Measurements from ENCODE around the gene TADA2A.
"Not testable (repeated sequence)": the region's sequence is repeated elsewhere in the genome, so short reads cannot be mapped to it uniquely, and the experiment has no call there.

TADA2A gene

GRCh38 chr17:37405522-37405921 is 1.2 kb upstream of the TADA2A start:
- DNase-seq: not testable (repeated sequence)

- no peak for DNase-seq
Measured at GRCh38 chr17:37405955-37406634, 591 bp upstream of the TADA2A start.

GRCh38 chr17:37408145-37408479 is 1.4 kb downstream of the TADA2A start:
- DNase-seq: not testable (repeated sequence)

GRCh38 chr17:37410357-37410756 is 3.7 kb downstream of the TADA2A start:
- DNase-seq: no peak

GRCh38 chr17:37413875-37414519 is 7.3 kb downstream of the TADA2A start:
- DNase-seq: no peak

GRCh38 chr17:37417852-37418251 is 11.2 kb downstream of the TADA2A start:
- DNase-seq: no peak

- DNase-seq: no peak
Measured at GRCh38 chr17:37422971-37423625, 16.4 kb downstream of the TADA2A start.

GRCh38 chr17:37425268-37425667 is 18.6 kb downstream of the TADA2A start:
- no peak for DNase-seq

- no peak for DNase-seq
Measured at GRCh38 chr17:37429039-37429438, 22.4 kb downstream of the TADA2A start.

GRCh38 chr17:37429453-37429852 is 22.8 kb downstream of the TADA2A start:
- DNase-seq: no peak

- DNase-seq: no peak
Measured at GRCh38 chr17:37430051-37430627, 23.5 kb downstream of the TADA2A start.

GRCh38 chr17:37432671-37433070 is 26.0 kb downstream of the TADA2A start:
- no peak for DNase-seq

GRCh38 chr17:37438141-37438540 is 31.5 kb downstream of the TADA2A start:
- DNase-seq: no peak

GRCh38 chr17:37440424-37440823 is 33.7 kb downstream of the TADA2A start:
- DNase-seq: no peak

- not testable (repeated sequence) for DNase-seq
Measured at GRCh38 chr17:37441369-37442014, 34.8 kb downstream of the TADA2A start.

GRCh38 chr17:37446027-37446426 is 39.3 kb downstream of the TADA2A start:
- no peak for DNase-seq

- no peak for DNase-seq
Measured at GRCh38 chr17:37447641-37448040, 41.0 kb downstream of the TADA2A start.

GRCh38 chr17:37450112-37450511 is 43.4 kb downstream of the TADA2A start:
- no peak for DNase-seq

GRCh38 chr17:37457801-37458200 is 51.1 kb downstream of the TADA2A start:
- DNase-seq: not testable (repeated sequence)

- DNase-seq: no peak
Measured at GRCh38 chr17:37458805-37459204, 52.1 kb downstream of the TADA2A start.

GRCh38 chr17:37461668-37462067 is 55.0 kb downstream of the TADA2A start:
- DNase-seq: no peak

- no peak for DNase-seq
Measured at GRCh38 chr17:37462492-37462891, 55.8 kb downstream of the TADA2A start.

GRCh38 chr17:37463039-37463438 is 56.4 kb downstream of the TADA2A start:
- DNase-seq: no peak
